Ectodermal cell (in vitro differentiated cells): ENCODE results near the gene GABRR2.
"Not testable (repeated sequence)": the region's sequence is repeated elsewhere in the genome, so short reads cannot be mapped to it uniquely, and the experiment has no call there.

Source experiments
- H3K27ac ChIP-seq: 2 replicates; pipeline ENCODE4 v1.7.0; 2013; ENCODE audit warnings: mild to moderate bottlenecking, low read depth, low read length; ENCODE audit not compliant: insufficient read depth, poor library complexity, severe bottlenecking
- H3K27me3 ChIP-seq: 2 replicates; pipeline ENCODE4 v1.7.0; 2013; ENCODE audit warnings: mild to moderate bottlenecking, low read length; ENCODE audit not compliant: insufficient read depth, control insufficient read depth, poor library complexity, severe bottlenecking
- H3K36me3 ChIP-seq: one replicate; pipeline ENCODE4 v1.7.0; 2013; ENCODE audit warnings: low read length; ENCODE audit not compliant: control insufficient read depth, insufficient read depth
- H3K4me1 ChIP-seq: one replicate; pipeline ENCODE4 v1.7.0; 2013; ENCODE audit warnings: low read length; ENCODE audit not compliant: control insufficient read depth, insufficient read depth
- H3K4me3 ChIP-seq: 2 replicates; pipeline ENCODE4 v1.7.0; 2013; ENCODE audit warnings: low read depth, low read length, control low read depth; ENCODE audit not compliant: insufficient read depth
- H3K9me3 ChIP-seq: 2 replicates; pipeline ENCODE4 v1.7.0; 2013; ENCODE audit warnings: mild to moderate bottlenecking, low read length, moderate library complexity; ENCODE audit not compliant: control insufficient read depth
- WGBS, 2 experiments: methylation state at CpG; one replicate each; pipeline ENCODE4 v1.1.7; 2013; ENCODE audit warnings: missing lambda C conversion rate in 2 of 2; 5-methylcytosine and 5-hydroxymethylcytosine counted together

GABRR2 gene

GRCh38 chr6:89295981-89296380, 19.1 kb downstream of the GABRR2 start:
- H3K36me3 ChIP-seq: no peaks in the 10 kb centered on the region
- H3K27me3 ChIP-seq: no peaks in the 10 kb centered on the region
- no peak overlapping the region for H3K27ac ChIP-seq
- peaks cover 8% of the 10 kb centered on the region for H3K4me1 ChIP-seq
- H3K9me3 ChIP-seq: no peaks in the 10 kb centered on the region
- H3K4me3 ChIP-seq: no peak overlapping the region
- WGBS, 2 experiments: 96% methylated on average over 2 of the region's 2 CpGs

- not testable (repeated sequence) for H3K4me3 ChIP-seq, H3K4me1 ChIP-seq, H3K36me3 ChIP-seq, H3K27me3 ChIP-seq, H3K9me3 ChIP-seq, H3K27ac ChIP-seq
- WGBS, 2 experiments: no CpG with 5 or more reads among the region's 1 CpG
Observed at GRCh38 chr6:89295116-89295515, 20.0 kb downstream of the GABRR2 start.

- Histone ChIP-seq H3K4me3 (no peak overlapping the region), H3K27me3 (no peaks in the 10 kb centered on the region), H3K4me1 (peaks cover 8% of the 10 kb centered on the region), H3K9me3 (no peaks in the 10 kb centered on the region), H3K27ac (no peak overlapping the region), H3K36me3 (no peaks in the 10 kb centered on the region)
- WGBS, 2 experiments: 87 to 91% methylated on average over 11 of the region's 11 CpGs
Observed at GRCh38 chr6:89291256-89291819, 23.8 kb downstream of the GABRR2 start.

GRCh38 chr6:89290401-89291155, 24.5 kb downstream of the GABRR2 start:
- no peak overlapping the region for H3K4me3 ChIP-seq
- H3K9me3 ChIP-seq: no peaks in the 10 kb centered on the region
- H3K27ac ChIP-seq: no peak overlapping the region
- no peaks in the 10 kb centered on the region for H3K36me3 ChIP-seq
- WGBS, 2 experiments: 92 to 94% methylated on average over 13 of the region's 13 CpGs
- no peaks in the 10 kb centered on the region for H3K27me3 ChIP-seq
- peaks cover 14% of the 10 kb centered on the region for H3K4me1 ChIP-seq

GRCh38 chr6:89289710-89290109, 25.4 kb downstream of the GABRR2 start:
- Histone ChIP-seq H3K27ac (no peak overlapping the region), H3K36me3 (no peaks in the 10 kb centered on the region), H3K9me3 (no peaks in the 10 kb centered on the region), H3K4me1 (peaks cover 16% of the 10 kb centered on the region), H3K27me3 (no peaks in the 10 kb centered on the region), H3K4me3 (no peak overlapping the region)
- 90 to 98% methylated on average over 3 of the region's 3 CpGs for WGBS, 2 experiments

GRCh38 chr6:89287351-89288028, 27.6 kb downstream of the GABRR2 start:
- H3K4me3 ChIP-seq: no peak overlapping the region
- no peaks in the 10 kb centered on the region for H3K9me3 ChIP-seq
- no peaks in the 10 kb centered on the region for H3K36me3 ChIP-seq
- H3K4me1 ChIP-seq: peaks cover 16% of the 10 kb centered on the region
- H3K27me3 ChIP-seq: no peaks in the 10 kb centered on the region
- 96 to 97% methylated on average over 9 of the region's 9 CpGs for WGBS, 2 experiments
- no peak overlapping the region for H3K27ac ChIP-seq

GRCh38 chr6:89286516-89286915, 28.6 kb downstream of the GABRR2 start:
- Histone ChIP-seq H3K9me3 (no peaks in the 10 kb centered on the region), H3K4me1 (peaks cover 16% of the 10 kb centered on the region), H3K27ac (no peak overlapping the region), H3K4me3 (no peak overlapping the region), H3K36me3 (no peaks in the 10 kb centered on the region), H3K27me3 (no peaks in the 10 kb centered on the region)
- WGBS, 2 experiments: 71 to 77% methylated on average over 6 of the region's 6 CpGs

- H3K27ac ChIP-seq: no peak overlapping the region
- H3K36me3 ChIP-seq: no peaks in the 10 kb centered on the region
- H3K27me3 ChIP-seq: no peaks in the 10 kb centered on the region
- no peak overlapping the region for H3K4me3 ChIP-seq
- peaks cover 16% of the 10 kb centered on the region for H3K4me1 ChIP-seq
- 76 to 78% methylated on average over 15 of the region's 15 CpGs for WGBS, 2 experiments
- H3K9me3 ChIP-seq: no peaks in the 10 kb centered on the region
Observed at GRCh38 chr6:89284963-89285735, 29.9 kb downstream of the GABRR2 start.

GRCh38 chr6:89284081-89284480, 31.0 kb downstream of the GABRR2 start:
- H3K9me3 ChIP-seq: no peaks in the 10 kb centered on the region
- no peaks in the 10 kb centered on the region for H3K27me3 ChIP-seq
- H3K27ac ChIP-seq: no peak overlapping the region
- H3K4me1 ChIP-seq: peaks cover 16% of the 10 kb centered on the region
- no peak overlapping the region for H3K4me3 ChIP-seq
- H3K36me3 ChIP-seq: no peaks in the 10 kb centered on the region
- WGBS, 2 experiments: 94 to 98% methylated on average over 1 to 3 of the region's 3 CpGs

GRCh38 chr6:89282749-89283148, 32.4 kb downstream of the GABRR2 start:
- H3K9me3 ChIP-seq: no peaks in the 10 kb centered on the region
- H3K4me1 ChIP-seq: peaks cover 16% of the 10 kb centered on the region
- H3K27ac ChIP-seq: no peak overlapping the region
- H3K36me3 ChIP-seq: no peaks in the 10 kb centered on the region
- 95 to 96% methylated on average over 9 of the region's 9 CpGs for WGBS, 2 experiments
- no peaks in the 10 kb centered on the region for H3K27me3 ChIP-seq
- H3K4me3 ChIP-seq: no peak overlapping the region
